Endothelial cell of umbilical vein (primary cell): Measurements from ENCODE around the gene PLEKHB2. TPM values are rescaled to one million over a fixed set of nuclear protein-coding genes. Genes with fewer than 3 reads are reported as not detected.

Source experiments
- BruUV-seq: library from RNA; stranded (reverse); fragments of 400-500 nt; replicated peaks from 2 replicates; lab custom pipeline; 2021; lab: Mats Ljungman, UMichigan
- CTCF ChIA-PET: fragments of 300-600, 350-600 bp; sonication (Branson Sonifier 250); formaldehyde crosslinking; loops from one replicate; lab custom pipeline; 2021; ENCODE audit warnings: antibody characterized with exemption, inconsistent platforms; lab: Charles Lee
- POLR2A ChIA-PET: fragments of 300-600, 350-600 bp; sonication (Branson Sonifier 250); formaldehyde crosslinking; loops from one replicate; lab custom pipeline; 2021; ENCODE audit warnings: antibody characterized with exemption, inconsistent platforms; lab: Charles Lee
- DNase-seq: peaks from one replicate; pipeline ENCODE4 v3.0.0-alpha.2; 2011; ENCODE audit warnings: low read depth, low spot score
- FAIRE-seq: peaks from 2 replicates; lab custom pipeline; 2011; peaks lifted over from hg19 to GRCh38; lab: Jason Lieb, UNC
- H2AFZ ChIP-seq: 2 replicates; pipeline ENCODE4 v1.6.0; 2012; ENCODE audit warnings: low read depth, low read length, control low read depth, inconsistent platforms
- H3K27ac ChIP-seq: 2 replicates; pipeline ENCODE4 v1.5.1; 2011; ENCODE audit warnings: low read depth, mild to moderate bottlenecking, control low read depth, low read length, moderate library complexity; ENCODE audit not compliant: insufficient read depth
- H3K27me3 ChIP-seq, 2 experiments: 2 replicates each; pipeline versions ENCODE4 v1.6.0 to v1.6.1; 2011; ENCODE audit warnings: low read length in 2 of 2, mixed read lengths in 1 of 2; ENCODE audit not compliant: control insufficient read depth in 2 of 2, insufficient read depth in 2 of 2
- H3K36me3 ChIP-seq, 2 experiments: 2 replicates in 1 of 2; 3 replicates in 1 of 2; pipeline ENCODE4 v1.5.1; 2011; ENCODE audit warnings: low read length in 2 of 2, mild to moderate bottlenecking in 1 of 2, moderate library complexity in 1 of 2; ENCODE audit not compliant: control insufficient read depth in 2 of 2, insufficient read depth in 2 of 2; ENCODE audit errors: extremely low read depth in 1 of 2
- H3K4me1 ChIP-seq: 3 replicates; pipeline ENCODE4 v1.5.1; 2011; ENCODE audit warnings: mild to moderate bottlenecking, low read length; ENCODE audit not compliant: control insufficient read depth, insufficient read depth; ENCODE audit errors: extremely low read depth
- H3K4me2 ChIP-seq: 2 replicates; pipeline ENCODE4 v1.6.1; 2011; ENCODE audit warnings: low read length, control low read depth, mixed read lengths; ENCODE audit not compliant: insufficient read depth
- H3K4me3 ChIP-seq, 3 experiments: fragments of 200-600 bp in 1 of 3; sonication (generic), shearing (Covaris generic) in 1 of 3; replicated peaks in 1 of 3; 2 replicates each; pipeline ENCODE4 v1.5.1; 2011 to 2016; ENCODE audit warnings: control low read depth in 3 of 3, low read length in 3 of 3, mild to moderate bottlenecking in 2 of 3, inconsistent platforms in 1 of 3, low read depth in 1 of 3, moderate library complexity in 1 of 3; ENCODE audit not compliant: insufficient read depth in 1 of 3
- H3K79me2 ChIP-seq: 2 replicates; pipeline ENCODE4 v1.6.0; 2012; ENCODE audit warnings: low read length, inconsistent platforms; ENCODE audit not compliant: control insufficient read depth, insufficient read depth
- H3K9ac ChIP-seq: replicated peaks from 2 replicates; pipeline ENCODE3; 2011; ENCODE audit warnings: low read length, control low read depth; ENCODE audit not compliant: insufficient read depth; ENCODE audit errors: extremely low read depth
- H3K9me1 ChIP-seq: replicated peaks from 3 replicates; pipeline ENCODE4 v1.6.0; 2011; ENCODE audit warnings: mild to moderate bottlenecking, low read length; ENCODE audit not compliant: control insufficient read depth, insufficient read depth; ENCODE audit errors: extremely low read depth
- H3K9me3 ChIP-seq: replicated peaks from 2 replicates; pipeline ENCODE4 v1.5.1; 2012; ENCODE audit warnings: low read length, inconsistent platforms; ENCODE audit not compliant: control insufficient read depth, insufficient read depth
- H4K20me1 ChIP-seq: replicated peaks from 2 replicates; pipeline ENCODE3; 2011; ENCODE audit warnings: mild to moderate bottlenecking, low read length; ENCODE audit not compliant: control insufficient read depth, insufficient read depth; ENCODE audit errors: extremely low read depth
- CTCF ChIP-seq, 2 donors: IDR thresholded peaks; 1 replicate in 1 of 2; 2 replicates in 1 of 2; pipeline ENCODE4 v1.5.1; 2011; ENCODE audit warnings: low read length in 2 of 2, mild to moderate bottlenecking in 2 of 2, moderate library complexity in 2 of 2, control low read depth in 1 of 2, inconsistent platforms in 1 of 2, low read depth in 1 of 2; ENCODE audit not compliant: insufficient read depth in 1 of 2; ENCODE audit errors: extremely low read depth in 1 of 2
- EZH2 ChIP-seq: IDR thresholded peaks from 2 replicates; pipeline ENCODE4 v1.6.1; 2012; ENCODE audit warnings: borderline replicate concordance, low read depth, mild to moderate bottlenecking, moderate library complexity, low read length, inconsistent platforms; ENCODE audit not compliant: severe bottlenecking
- FOS ChIP-seq: IDR thresholded peaks from 2 replicates; pipeline ENCODE4 v1.6.1; 2011; ENCODE audit warnings: mild to moderate bottlenecking, low read length, moderate library complexity, borderline replicate concordance; ENCODE audit not compliant: insufficient read depth
- GATA2 ChIP-seq: IDR thresholded peaks from 2 replicates; pipeline ENCODE4 v1.7.0; 2011; ENCODE audit warnings: low read depth, mild to moderate bottlenecking, moderate library complexity, mixed read lengths, low read length; ENCODE audit not compliant: insufficient read length, insufficient read depth
- JUN ChIP-seq: IDR thresholded peaks from 2 replicates; pipeline ENCODE4 v1.6.1; 2011; ENCODE audit warnings: borderline replicate concordance, low read depth; ENCODE audit not compliant: insufficient read length, insufficient read depth
- MAX ChIP-seq: IDR thresholded peaks from 2 replicates; pipeline ENCODE4 v1.6.1; 2011; ENCODE audit not compliant: insufficient read depth, insufficient read length
- MYC ChIP-seq: IDR thresholded peaks from one replicate; pipeline ENCODE4 v1.6.1; 2011; ENCODE audit warnings: mild to moderate bottlenecking, low read depth, low read length
- POLR2A ChIP-seq: IDR thresholded peaks from 2 replicates; pipeline ENCODE4 v1.6.1; 2012; ENCODE audit warnings: low read depth, mild to moderate bottlenecking, control low read depth, low read length
- POLR2AphosphoS5 ChIP-seq: IDR thresholded peaks from 2 replicates; pipeline ENCODE4 v1.6.1; 2012; ENCODE audit warnings: low read depth, mild to moderate bottlenecking, control low read depth, low read length, moderate library complexity; ENCODE audit not compliant: insufficient read depth
- dilution Hi-C: fragments of 300-500 bp; cut with MboI; formaldehyde crosslinking; loops from one replicate; pipeline ENCODE4 v1.15.0; 2019; ENCODE audit warnings: low sequenced_read_pairs; ENCODE audit not compliant: extremely low pct_ligation_motif_present
- intact Hi-C: fragments of 100-400 bp; cut with micrococcal nuclease; formaldehyde crosslinking; loops from one replicate; pipeline ENCODE4 v1.10.0; 2022
- polyA plus RNA-seq, 4 experiments: library from polyadenylated mRNA; depleted of rRNA in 3 of 4; stranded (reverse) in 3 of 4; unstranded in 1 of 4; fragments of >200 nt; gene quantifications; 2 replicates each; pipeline versions ENCODE4 v1.2.1 to v1.2.3, GENCODE V29; 2011 to 2012; ENCODE audit warnings: missing spikeins in 1 of 4
- total RNA-seq: library from RNA; stranded (reverse); gene quantifications from 2 replicates; pipeline ENCODE4 v1.2.3, GENCODE V29; 2021

Gene PLEKHB2
- total and polyA plus RNA-seq, 2 donors (not counting 3 experiments of a cell fraction or from before 2014, with no cell fraction given) = 56.5 to 56.8 TPM

- Histone ChIP-seq H2AFZ (no peak overlapping the region), H3K79me2 (peaks cover 2% of the 10 kb centered on the region), H3K4me3 (no peak overlapping the region), H3K9me1 (no peaks in the 10 kb centered on the region), H3K4me2 (no peak overlapping the region), H3K27ac (no peak overlapping the region), H3K36me3 (peaks cover 9 to 14% of the 10 kb centered on the region in 2 experiments), H3K9me3 (no peaks in the 10 kb centered on the region), H3K27me3 (no peaks in the 10 kb centered on the region), H3K9ac (no peak overlapping the region), H4K20me1 (no peaks in the 10 kb centered on the region), H3K4me1 (no peaks in the 10 kb centered on the region)
- no TSS peak for BruUV-seq
- TF ChIP-seq EZH2 = no peak
- no peak for TF ChIP-seq GATA2
- TF ChIP-seq MAX = no peak
- no peak for TF ChIP-seq POLR2A
- TF ChIP-seq MYC = no peak
- TF ChIP-seq CTCF (IDR thresholded peaks at IDR 0.05; ENCODE audit: extremely low read depth in 1 of 2, insufficient read depth in 1 of 2, low read depth in 1 of 2, low read length in 2 of 2) = no peak
- TF ChIP-seq FOS = no peak
- TF ChIP-seq JUN = no peak
- TF ChIP-seq POLR2AphosphoS5 = no peak
- intact Hi-C loops = no loop called here
- FAIRE-seq (no peak), DNase-seq (no peak)
- dilution Hi-C loops = no loop called here
- ChIA-PET CTCF (no interaction called here), POLR2A (no interaction called here)
These were observed 41.6 kb downstream of the PLEKHB2 start for GRCh38 chr2:131146749-131147148.
